ENCODE data around the gene PGBD1. TPM values are rescaled to one million over a fixed set of nuclear protein-coding genes. Genes with fewer than 3 reads are reported as not detected.

The PGBD1 gene
- total and polyA plus RNA-seq, 7 donors: 0.92 to 11.4 (median 5.4) TPM

DNA sequence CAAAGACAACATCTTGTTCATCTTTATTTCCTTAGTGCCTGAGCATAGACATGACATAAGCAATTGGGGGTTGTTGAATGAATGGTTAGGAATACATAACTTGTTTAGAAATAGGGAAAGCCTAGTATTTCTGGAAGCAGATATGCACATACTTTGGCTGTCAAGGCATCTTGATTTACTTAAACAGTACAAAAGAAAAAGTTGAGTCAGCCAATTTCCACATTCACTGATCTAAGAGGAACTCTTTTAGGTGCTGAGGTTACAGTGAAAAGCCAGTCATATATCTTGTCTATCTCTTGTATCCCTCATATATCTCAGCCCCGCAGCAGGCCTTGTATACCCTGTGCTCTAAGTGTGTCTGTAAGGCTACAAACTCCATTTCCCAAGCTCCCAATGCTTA lies 40.9 kb upstream of the PGBD1 start:
- Histone ChIP-seq H3K4me3 (no peak overlapping the region), H3K4me1 (no peaks in the 10 kb centered on the region), H3K9me3 (no peaks in the 10 kb centered on the region), H3K27ac (no peak overlapping the region), H3K36me3 (peaks cover 0 to 19% (median 9%) of the 10 kb centered on the region in 4 donors), H3K27me3 (no peaks in the 10 kb centered on the region)
- DNase-seq: no peak
- 92 to 97% methylated on average over 1 of the region's 1 CpG for WGBS, 2 donors
- intact Hi-C loops (cut with DNase I): no loop called here
- TF ChIP-seq POLR2AphosphoS5 (IDR thresholded peaks at IDR 0.05): no peak
- no peak for TF ChIP-seq EP300 (IDR thresholded peaks at IDR 0.05)
- no peak for TF ChIP-seq POLR2A (IDR thresholded peaks at IDR 0.05)
- TF ChIP-seq, protein P1, sequence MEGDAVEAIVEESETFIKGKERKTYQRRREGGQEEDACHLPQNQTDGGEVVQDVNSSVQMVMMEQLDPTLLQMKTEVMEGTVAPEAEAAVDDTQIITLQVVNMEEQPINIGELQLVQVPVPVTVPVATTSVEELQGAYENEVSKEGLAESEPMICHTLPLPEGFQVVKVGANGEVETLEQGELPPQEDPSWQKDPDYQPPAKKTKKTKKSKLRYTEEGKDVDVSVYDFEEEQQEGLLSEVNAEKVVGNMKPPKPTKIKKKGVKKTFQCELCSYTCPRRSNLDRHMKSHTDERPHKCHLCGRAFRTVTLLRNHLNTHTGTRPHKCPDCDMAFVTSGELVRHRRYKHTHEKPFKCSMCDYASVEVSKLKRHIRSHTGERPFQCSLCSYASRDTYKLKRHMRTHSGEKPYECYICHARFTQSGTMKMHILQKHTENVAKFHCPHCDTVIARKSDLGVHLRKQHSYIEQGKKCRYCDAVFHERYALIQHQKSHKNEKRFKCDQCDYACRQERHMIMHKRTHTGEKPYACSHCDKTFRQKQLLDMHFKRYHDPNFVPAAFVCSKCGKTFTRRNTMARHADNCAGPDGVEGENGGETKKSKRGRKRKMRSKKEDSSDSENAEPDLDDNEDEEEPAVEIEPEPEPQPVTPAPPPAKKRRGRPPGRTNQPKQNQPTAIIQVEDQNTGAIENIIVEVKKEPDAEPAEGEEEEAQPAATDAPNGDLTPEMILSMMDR (IDR thresholded peaks at IDR 0.05): no peak

DNA sequence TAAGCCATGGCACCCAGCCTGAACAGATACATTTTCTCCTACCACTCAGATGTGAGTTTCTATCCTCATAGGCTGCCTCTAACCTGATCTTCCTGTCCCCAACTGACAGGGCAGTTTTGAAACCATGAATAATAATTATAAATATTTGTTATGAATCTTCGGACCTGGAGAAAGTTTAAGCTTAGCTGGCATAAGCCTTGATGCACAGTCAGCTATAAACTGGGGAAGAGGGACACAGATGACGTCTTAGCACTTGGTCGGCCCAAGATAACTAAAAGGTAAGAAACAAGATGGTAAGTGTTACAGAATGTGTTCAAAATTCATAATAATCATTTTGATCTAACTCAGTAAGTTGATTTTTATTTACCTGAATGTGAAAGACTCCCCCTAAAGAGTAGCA lies 37.4 kb upstream of the PGBD1 start:
- Histone ChIP-seq H3K27me3 (no peaks in the 10 kb centered on the region), H3K9me3 (no peaks in the 10 kb centered on the region), H3K4me3 (no peak overlapping the region), H3K27ac (no peak overlapping the region), H3K36me3 (peaks cover 0 to 54% (median 22%) of the 10 kb centered on the region in 4 donors), H3K4me1 (no peaks in the 10 kb centered on the region)
- 95% methylated on average over 3 of the region's 3 CpGs for WGBS, 2 donors
- intact Hi-C loops (cut with DNase I): no loop called here
- DNase-seq: no peak
- TF ChIP-seq EP300 (IDR thresholded peaks at IDR 0.05) (no peak), POLR2AphosphoS5 (IDR thresholded peaks at IDR 0.05) (no peak), POLR2A (IDR thresholded peaks at IDR 0.05) (no peak)
- TF ChIP-seq, protein P1 (IDR thresholded peaks at IDR 0.05): no peak

DNA sequence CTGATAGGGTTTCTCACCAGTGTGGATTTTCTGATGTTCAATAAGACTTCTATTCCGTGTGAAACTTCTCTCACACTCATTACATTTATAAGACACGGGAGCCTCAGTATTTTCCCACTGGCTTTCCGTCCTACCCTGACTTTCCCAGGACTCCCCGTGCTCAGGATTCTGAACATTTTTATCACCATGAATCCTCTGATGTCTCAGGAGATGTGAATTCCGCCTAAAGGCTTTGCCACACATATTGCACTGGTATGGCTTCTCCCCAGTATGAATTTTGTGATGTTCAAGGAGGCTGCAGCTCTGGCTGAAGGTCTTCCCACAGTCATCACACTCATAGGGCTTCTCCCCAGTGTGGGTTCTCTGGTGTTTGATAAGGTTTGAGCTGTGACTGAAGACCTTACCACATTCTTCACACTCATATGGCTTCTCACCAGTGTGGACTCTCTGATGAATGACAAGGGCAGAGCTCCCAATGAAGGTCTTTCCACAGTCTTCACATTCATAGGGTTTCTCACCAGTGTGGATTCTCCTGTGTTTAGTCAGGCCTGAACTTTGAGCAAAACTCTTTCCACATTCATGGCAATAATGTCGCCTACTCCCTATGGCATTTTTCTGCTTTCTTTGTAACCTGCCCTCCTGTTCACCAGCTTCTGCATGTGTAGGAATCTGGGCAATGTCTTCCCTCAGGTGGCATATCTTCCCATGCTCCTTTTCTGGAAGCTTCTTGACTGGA lies 36.0 kb upstream of the PGBD1 start:
- no peak for DNase-seq
- peaks cover 0 to 56% (median 22%) of the 10 kb centered on the region in 4 donors for H3K36me3 ChIP-seq
- H3K4me1 ChIP-seq: peaks cover 0 to 3% (median 2%) of the 10 kb centered on the region in 4 donors
- 90 to 91% methylated on average over 6 of the region's 6 CpGs for WGBS, 2 donors
- H3K4me3 ChIP-seq: no peak overlapping the region
- no peaks in the 10 kb centered on the region for H3K9me3 ChIP-seq
- TF ChIP-seq POLR2A (IDR thresholded peaks at IDR 0.05): no peak
- TF ChIP-seq POLR2AphosphoS5 (IDR thresholded peaks at IDR 0.05): no peak
- TF ChIP-seq, protein P1 (IDR thresholded peaks at IDR 0.05): no peak
- TF ChIP-seq EP300 (IDR thresholded peaks at IDR 0.05): no peak
- H3K27me3 ChIP-seq: no peaks in the 10 kb centered on the region
- no peak overlapping the region for H3K27ac ChIP-seq
- intact Hi-C loops (cut with DNase I): no loop called here

DNA sequence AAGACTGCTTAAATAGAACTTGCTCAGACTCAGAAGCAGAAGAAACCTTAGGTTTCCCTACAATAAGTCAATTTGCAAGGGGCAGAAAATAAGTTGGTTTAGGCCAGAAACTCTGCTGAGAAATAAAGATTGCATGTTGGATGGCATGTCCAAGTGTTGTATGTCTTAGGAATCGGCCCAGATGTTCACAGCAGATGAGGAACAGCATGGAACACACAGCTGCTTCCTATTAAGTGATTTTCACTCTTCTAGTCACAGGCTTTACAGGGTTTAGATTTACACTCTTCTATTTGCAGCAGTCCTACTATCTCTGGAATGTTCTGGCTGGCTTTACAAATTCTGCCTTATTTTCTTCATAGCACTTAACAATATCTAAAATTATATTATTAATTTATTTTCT lies 32.5 kb upstream of the PGBD1 start:
- H3K4me3 ChIP-seq: no peak overlapping the region
- H3K36me3 ChIP-seq: peaks cover 0 to 52% (median 22%) of the 10 kb centered on the region in 4 donors
- TF ChIP-seq, protein P1 (IDR thresholded peaks at IDR 0.05): no peak
- TF ChIP-seq EP300 (IDR thresholded peaks at IDR 0.05) (no peak), POLR2AphosphoS5 (IDR thresholded peaks at IDR 0.05) (no peak), POLR2A (IDR thresholded peaks at IDR 0.05) (no peak)
- WGBS, 2 donors: 80 to 83% methylated on average over 1 of the region's 1 CpG
- no peak overlapping the region for H3K27ac ChIP-seq
- H3K4me1 ChIP-seq: peaks cover 0 to 19% (median 18%) of the 10 kb centered on the region in 4 donors
- DNase-seq: no peak
- H3K9me3 ChIP-seq: no peaks in the 10 kb centered on the region
- H3K27me3 ChIP-seq: no peaks in the 10 kb centered on the region
- intact Hi-C loops (cut with DNase I): no loop called here

Data from sigmoid colon (tissue), 7 donors.